ENCODE measurements around the gene SDCCAG8. TPM values are rescaled to one million over a fixed set of nuclear protein-coding genes. Genes with fewer than 3 reads are reported as not detected.

Gene SDCCAG8
- polyA plus RNA-seq, 1 donor: 20.2 TPM

DNA sequence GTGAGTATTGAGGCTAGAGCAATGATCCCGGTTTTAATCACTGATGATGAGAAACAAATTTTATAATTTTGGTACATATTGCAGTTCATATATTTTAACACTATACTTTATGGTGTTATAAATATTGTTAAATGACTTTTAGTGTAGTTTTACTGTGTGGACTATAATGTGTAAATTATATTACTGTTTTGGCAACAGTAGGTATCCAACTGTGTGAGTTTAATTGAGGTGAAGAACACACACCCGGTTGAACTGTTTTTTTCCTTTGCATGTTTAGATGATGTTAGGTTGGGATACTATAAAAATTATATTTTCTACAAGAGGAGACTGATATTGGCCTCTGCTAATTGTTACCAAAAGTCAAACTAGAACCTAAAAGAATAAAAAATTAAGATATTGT is 166.5 kb downstream of the SDCCAG8 start:
- DNase-seq: no peak

DNA sequence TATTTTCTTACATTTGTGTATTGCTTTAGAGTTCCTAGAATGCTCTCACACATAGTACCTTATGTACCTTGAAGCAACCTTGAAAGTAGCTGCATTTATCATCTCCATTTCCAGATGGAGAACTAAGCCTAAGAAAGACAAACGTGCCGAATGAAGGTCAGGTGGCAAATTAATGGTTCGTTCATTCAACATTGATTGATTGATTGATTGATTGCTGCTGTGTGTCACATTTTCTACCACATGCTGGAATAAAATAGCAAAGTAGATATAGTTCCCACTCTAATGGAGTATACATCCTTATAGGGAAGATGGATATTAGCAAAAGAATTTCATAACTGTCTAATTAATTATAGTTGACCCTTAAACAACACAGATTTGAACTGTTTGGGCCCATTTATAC is 172.2 kb downstream of the SDCCAG8 start:
- DNase-seq: no peak

DNA sequence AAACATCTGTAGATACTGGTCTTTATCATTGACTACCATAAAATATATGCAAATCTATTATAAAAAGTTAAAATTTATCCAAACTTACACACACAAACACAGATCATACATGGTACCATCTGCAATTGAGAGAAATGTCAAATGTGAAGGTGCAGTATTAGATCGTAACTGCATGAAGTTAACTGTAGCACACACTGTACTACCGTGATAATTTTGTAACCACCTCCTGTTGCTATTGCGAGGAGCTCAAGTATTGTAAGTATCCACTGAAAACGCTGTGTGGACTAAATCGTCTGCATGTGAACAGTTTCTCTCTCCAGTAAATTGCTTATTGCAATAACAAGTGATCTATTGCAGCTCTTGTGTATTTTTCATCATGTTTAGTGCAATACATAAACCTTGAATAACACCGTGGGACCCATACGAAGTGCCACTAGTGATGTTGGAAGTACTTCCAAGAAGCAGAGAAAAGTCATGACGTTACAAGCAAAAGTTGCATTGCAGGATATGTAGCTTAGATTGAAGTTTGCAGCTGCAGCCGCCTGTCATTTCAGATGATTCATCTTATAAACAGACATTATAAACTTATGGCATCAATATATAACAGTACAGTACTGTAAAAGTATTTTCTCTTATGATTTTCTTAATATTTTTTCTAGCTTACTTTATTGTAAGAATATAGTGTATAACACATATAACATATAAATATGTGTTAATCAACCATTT is 172.9 kb downstream of the SDCCAG8 start:
- DNase-seq: no peak

DNA sequence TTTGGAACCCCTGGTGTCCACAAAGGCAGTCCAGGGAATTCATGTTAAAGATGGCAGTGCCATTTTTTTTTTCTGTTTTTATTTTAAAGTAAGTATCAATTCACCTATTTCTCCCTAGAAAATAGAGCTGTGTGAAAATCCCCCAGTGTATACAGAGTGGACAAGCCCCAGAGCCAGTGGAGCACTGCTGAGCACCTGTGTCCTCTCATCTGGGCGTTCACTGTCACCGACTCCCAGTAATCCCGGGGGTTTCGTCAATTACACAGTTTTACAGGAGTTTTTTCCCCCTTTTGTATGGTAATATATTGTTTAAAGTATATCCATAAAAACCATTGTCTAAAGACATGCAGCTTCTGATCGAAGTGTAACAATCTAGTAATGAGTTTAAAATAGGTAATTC is 175.8 kb downstream of the SDCCAG8 start:
- no peak for DNase-seq

DNA sequence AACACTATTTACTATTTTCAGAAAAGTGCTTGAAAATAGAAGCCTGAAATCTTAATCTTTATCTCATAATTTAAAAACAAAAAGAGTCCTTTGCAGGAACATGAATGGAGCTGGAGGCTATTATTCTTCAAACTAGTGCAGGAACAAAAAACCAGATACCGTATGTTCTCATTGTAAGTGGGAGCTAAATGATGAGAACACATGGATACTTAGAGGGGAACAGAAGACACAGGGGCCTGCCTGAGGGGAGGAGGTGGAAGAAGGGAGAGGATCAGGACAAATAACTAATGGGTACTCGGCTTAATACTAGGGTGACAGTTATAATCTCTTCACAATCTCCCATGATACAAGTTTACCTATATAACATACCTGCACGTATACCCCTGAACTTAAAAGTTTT is 176.3 kb downstream of the SDCCAG8 start:
- DNase-seq: no peak

DNA sequence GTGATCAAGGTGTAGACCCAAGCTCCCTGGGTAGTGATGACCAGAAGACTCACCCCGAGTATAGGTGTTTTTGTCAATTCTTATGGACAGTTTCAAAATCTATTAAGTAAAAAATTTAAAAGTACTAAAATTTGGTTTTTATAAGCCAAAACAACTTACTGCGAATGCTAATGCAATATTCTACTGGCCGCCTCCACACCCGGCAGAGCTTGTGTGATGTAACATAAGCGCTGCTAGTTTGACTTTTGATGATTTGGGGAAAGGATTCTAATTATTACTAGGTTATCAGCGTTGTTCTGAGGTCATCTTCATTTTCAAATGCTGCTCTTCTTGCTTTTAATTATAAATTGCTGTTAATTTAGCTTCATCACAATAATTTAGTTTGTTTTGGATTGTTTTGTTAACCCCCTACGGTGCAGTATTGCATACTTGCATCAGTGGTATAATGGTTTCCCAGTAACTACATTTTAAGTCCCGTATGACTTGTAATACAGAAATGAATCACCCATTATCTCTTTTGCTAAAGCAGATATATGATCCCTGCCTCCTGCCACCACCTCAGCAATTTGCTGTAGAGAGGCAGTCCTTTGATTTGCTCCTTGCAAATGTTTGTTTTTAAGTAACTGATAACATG is 178.0 kb downstream of the SDCCAG8 start:
- DNase-seq: no peak

DNA sequence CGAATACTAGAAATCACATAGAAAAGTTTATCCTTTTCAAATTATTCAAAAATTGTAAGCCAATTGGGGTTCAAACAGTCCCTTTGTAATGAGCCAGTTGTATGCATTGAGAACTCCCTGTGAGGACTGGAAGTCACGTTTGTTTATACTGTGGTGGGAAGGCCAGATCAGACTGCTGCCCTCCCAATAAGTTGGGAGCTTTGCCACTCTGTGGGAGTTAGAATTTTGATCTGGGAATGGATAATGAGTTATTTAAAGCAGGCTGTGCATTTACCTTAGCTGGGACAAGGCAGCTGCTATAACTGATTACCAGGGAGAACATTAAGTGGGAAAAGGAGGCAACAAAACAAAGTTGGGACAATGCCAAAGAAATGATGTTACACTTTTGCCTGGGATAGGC is 178.8 kb downstream of the SDCCAG8 start:
- no peak for DNase-seq

DNA sequence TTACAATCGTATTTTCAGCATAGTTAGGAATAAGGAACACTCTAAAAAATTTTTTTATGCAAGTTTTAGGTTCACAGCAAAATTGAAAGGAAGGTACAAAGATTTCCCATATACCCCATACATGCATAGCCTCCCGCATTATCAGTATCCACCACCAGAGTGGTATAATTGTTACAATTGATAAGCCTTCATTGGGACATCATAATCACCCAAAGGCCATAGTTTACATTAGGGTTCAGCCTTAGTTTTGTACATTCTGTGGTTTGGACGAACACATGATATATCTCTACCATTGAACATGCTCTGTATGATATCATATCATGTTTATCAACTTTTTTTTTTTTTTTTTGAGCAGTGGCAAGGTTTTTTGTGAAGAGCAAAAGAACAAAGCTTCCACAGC is 180.0 kb downstream of the SDCCAG8 start:
- no peak for DNase-seq

DNA sequence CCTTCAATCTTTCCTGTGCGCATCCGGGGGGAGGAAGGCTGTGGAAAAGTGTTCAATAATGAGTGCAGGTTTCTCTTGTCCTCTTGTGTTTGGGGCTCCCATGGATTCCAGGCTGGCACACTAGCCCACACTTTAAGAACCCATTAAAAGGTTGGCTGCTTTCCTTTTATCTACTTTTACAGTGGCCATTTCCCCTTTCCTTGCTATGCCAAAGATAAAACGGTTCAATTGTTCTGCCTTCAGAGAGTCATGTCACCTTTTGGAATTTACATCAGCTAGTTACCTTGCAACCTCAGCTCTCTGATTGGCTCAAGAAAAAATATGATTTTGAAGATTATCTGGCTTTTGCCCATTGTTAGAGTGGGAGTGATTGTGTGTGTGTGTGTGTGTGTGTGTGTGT is 182.3 kb downstream of the SDCCAG8 start:
- no peak for DNase-seq

DNA sequence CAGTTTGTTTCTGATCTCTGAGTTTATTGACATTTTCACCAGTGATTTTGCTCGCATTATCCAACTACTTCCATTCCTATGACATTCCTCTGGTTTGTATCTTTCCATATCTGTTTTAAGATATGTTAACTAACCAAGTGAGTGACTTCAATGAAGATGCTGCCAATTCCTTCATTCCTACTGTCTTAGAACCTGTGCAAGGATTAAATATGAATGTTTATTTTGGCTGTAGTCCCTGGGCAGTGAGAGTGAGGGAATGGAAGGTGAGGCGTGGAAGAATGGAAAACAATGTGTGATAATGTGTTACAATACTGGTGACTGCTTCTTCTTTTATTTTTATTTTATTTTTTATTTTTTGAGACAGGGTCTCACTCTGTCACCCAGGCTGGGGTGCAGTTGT is 183.0 kb downstream of the SDCCAG8 start:
- no peak for DNase-seq

DNA sequence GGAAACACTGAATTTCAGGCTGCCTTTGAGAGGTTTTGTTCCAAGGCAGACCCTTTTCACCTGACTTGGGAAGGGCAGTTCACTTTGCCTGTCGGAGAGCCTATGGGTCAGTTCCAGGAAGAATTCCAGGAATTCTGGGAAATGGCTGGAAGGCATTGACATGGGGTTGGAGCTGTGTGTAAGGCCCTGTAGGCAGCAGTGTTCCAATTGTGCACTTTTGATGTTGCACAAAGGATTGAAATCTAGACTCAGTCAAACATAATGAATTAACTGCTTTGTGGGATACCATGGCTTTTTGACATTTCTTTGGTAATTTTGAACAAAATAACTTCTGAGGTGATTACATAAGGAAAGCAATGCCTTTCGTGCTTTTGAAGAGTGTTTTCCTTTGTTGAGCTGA is 184.6 kb downstream of the SDCCAG8 start:
- DNase-seq: no peak

DNA sequence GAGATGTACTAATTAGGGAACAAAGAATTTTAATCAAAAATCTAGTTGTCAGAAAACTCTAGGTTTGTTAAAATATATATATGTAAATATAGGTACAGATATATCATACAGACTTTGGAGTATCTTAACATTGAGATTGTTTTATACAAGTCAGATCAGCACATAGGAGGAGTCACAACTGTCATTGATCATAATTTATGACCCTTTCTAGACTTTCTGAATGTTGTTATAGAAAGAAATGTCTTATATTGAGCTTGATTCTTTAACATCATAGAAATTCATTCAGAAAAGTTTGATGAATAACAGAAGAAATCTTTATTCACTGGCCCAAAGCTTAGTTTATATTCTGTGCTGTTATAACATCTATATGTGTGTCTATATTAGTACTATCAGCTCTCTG is 185.8 kb downstream of the SDCCAG8 start:
- DNase-seq: no peak

DNA sequence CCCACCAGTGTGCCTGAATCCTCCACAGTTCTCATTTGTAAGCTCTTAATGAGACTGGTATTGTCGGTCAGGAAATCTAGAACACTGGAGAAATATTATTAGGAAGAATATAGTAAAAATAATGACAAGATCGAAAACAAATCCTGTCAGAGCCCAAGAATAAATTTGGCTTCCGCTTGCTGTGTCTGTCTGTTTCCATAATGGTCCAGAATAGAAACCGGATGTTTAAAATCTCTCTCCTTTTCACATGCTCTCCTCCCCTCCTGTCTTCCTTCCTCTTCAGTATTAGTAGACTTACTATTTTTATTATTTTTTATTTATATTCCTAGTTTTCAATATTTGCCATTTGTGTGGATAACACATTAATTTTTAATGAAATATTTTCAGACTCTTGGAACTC is 187.7 kb downstream of the SDCCAG8 start:
- no peak for DNase-seq

DNA sequence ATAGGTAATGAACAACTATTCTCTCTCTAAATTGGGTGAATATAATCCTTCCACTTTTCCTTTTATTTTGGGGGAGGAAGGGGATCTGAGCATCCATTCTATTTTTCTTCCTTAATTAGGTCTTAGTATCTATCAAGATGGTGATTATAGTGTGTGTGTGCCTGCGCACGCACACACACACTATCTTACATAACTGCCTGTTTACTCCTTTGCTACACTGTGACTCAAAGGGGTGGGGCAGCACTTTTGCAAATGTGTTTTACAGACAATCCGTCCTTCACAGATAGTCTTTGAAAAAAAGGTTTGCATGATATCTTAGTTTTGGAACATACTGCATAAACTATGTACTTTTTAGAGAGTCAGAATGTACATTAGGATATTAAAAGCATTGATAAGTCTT is 191.5 kb downstream of the SDCCAG8 start:
- DNase-seq: no peak

DNA sequence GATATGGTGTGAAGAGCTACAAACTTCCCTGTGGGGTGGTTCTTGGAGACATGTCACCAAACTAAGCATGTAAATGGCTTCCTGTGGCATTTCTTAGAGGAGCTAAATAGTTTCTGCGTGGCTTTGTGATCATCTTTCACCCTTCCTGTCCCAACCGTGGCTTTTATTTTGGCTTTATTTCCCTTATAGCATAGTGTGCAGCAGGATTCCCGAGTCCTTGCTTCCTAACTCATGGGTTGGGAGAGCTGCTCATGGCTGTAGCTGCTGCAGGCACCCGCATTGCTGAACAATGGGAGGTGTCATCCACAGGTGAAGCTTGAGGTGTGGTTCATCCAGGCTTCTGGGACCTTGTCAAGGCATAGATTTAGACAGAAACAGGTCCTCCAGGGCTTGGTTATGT is 192.0 kb downstream of the SDCCAG8 start:
- DNase-seq: no peak

DNA sequence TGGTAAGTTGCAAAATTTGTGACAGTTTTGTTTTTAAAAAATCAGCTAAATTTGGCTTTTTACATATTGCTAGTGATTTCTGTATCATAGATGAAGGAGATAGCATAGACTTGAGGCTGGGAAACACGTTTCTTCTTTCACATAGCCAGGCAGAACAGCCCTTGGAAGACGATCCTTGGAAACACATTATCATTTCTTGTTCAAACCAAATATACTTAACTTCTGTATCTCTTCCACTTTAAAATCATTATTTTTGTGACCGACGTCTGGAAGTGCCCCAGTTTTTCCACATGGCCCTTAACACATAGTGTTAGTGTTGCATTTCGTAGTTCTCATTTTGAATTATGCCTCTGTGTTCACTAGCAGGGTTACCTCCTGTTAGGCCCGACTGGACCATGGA is 193.5 kb downstream of the SDCCAG8 start:
- DNase-seq: no peak

DNA sequence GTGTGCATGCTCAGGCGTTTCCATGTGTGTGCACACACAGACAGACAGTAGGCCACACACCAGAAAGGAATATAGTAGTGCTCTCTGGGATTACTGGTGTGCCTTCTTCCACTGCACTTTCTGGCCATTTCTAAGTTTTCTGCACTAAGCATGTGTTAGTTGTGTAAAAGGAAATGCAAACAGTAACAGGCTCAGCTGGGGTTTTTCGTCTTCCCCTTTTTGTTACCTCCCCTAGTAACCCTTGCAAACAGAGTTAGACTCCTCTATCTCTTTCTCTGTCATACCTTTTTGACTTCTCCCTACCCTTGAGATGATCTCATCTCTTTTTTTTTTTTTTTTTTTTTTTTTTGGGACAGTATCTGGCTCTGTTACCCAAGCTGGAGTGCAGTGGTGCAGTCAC is 196.3 kb downstream of the SDCCAG8 start:
- no peak for DNase-seq

DNA sequence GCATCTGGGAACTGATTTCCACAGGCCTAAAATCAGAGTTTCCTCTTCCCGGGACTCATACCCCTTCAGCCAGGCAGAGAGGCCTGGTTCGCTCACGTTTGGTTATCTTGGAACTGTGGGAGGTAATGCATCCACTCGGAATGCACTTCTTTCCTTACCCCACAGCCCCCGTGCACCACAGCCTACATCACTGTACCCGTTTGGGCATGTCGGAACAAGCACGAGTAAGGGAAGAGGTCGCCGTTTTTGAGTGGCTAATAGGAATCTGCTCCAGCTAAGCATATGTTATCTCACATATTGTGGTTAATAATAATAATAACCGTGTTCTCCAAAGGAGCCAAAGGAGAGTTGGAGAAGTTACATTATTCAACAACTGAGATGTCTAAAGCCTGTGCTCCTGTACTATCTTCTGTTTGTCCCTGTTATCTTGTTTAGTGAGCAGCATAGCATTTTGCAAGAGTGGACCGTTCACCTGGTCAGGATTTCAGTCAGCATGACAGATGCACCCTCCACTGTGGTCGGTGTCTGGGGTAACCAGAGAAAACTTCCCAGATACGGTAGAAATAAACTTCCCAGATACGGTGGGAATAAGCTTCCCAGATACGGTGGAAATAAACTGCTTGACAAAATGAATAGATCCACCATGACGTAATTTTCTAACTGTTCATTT is 198.6 kb downstream of the SDCCAG8 start:
- DNase-seq: no peak

DNA sequence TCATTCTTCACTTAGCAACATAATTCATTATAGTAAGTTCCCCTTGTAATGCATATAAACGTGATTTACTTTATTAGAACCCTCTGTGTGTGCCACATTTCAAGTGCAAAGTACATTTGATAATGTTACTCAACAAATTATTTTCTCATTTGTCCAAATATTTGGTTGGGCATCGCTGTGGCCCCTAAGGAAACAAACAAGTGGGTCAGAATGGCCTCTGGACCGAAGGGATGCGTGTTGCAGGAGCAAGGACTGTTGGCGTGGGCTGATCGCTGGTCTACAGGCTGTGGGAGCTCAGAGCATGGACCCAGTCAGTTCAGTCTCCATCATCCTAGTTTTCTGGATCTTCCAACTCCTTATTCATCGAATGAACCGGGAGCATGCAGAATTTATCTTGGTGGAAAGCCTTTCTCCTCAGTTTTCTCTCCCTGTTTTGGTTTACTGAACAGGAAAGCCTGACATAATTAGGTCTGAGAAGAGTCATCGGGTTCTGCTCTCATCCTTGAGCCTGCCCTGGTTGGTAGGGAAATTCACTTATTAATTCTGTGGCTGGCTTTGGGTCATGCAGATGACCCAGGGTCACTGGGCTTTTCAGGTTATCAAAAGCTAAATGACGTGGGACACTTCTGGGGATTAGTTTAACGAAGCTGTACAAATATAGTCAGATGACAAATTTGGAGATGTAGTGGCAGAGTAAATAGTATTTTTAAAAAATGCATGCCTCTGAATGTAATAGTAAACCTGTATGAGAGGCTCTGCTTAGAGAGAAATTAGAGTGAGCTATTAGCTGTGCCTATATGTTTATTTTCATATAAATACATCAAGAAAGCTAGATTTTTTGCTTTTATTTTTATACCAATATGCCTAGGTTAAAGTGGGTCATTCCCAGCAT is 200.2 kb downstream of the SDCCAG8 start:
- DNase-seq: no peak

DNA sequence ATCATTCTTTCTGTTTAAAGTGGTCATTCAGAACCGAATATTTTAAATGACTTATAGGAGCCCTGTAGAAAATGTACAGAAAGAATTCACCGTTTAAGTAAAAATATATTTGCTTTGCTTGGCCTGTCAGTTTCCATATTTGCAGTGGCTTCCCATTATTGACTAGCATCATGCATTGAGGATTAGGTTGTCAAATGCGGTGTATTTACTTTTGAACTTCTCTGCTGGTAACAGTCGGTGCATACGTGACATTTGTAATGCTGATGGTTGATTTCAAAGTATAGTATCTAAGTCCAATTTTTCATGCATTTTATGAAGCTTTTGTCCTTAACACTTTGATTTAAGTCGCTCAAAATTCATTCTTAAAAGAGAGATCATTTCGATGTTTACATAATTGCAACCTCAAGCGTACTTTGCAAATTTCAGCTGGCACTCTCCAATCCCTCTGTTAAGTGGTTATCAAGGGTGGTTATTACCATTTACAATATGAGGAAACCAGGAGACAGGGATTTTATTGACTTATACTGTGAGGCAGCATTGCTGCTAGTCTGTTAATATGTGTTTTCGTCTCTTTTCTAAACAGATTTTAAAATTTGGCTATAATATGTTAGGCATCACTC is 201.6 kb downstream of the SDCCAG8 start:
- DNase-seq: no peak

DNA sequence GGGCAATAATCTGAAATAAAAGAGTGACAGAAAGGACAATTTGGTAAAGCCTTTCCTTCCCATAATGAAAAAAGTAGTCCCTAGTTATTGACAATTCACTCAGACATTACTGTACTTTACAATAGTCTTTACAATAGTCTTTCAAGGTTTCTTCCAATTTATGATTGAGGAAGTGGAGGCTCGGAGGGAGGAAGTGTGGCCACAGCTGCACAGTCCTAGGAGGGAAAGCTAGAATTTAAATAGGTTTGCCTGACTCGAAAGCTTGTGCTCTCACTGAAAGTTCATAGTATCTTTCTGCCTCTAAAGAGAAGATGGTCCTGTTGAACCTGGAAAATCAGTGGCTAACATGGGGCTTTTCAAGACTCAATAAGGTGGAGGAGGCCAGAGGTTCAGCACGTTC is 203.2 kb downstream of the SDCCAG8 start:
- no peak for DNase-seq

DNA sequence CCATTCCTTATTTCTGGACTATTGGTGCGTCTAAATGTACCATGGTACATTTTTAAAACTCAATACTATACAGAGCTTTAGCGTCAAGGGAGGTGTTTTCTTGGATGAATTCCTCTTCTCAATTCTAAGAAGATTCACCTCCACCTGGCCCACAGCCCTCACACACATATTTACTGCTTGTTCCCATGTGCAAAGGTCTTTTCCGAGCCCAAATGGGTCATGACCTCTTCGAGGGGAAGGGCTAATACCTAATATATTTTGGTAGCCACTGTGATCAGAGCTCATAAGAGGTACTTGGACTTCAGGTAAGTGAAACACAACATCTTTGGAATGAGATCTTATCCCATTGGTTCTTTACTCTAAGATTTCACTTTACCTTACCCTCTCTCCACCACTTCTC is 205.9 kb downstream of the SDCCAG8 start:
- no peak for DNase-seq

Data from hindlimb muscle (tissue), 1 donor.